CD4-positive, CD25-positive, alpha-beta regulatory T cell (primary cell): ENCODE measurements around the gene SMG9. TPM values are rescaled to one million over a fixed set of nuclear protein-coding genes. Genes with fewer than 3 reads are reported as not detected.

Experiments used
- ATAC-seq, 2 donors: fragments of 150-1000 bp; cut with Tn5 transposase; one replicate each; pipeline ENCODE4 v1.10.0; 2021; ENCODE audit warnings: low read depth in 2 of 2, moderate number of reproducible peaks in 2 of 2, moderate library complexity in 1 of 2
- DNase-seq, 3 donors: peaks; one replicate each; pipeline versions ENCODE4 v3.0.0 to v3.0.0-alpha.2; 2012 to 2022; ENCODE audit warnings: mixed read lengths in 1 of 3
- H3K27ac ChIP-seq: one replicate; pipeline ENCODE4 v1.7.0; 2013; ENCODE audit warnings: mild to moderate bottlenecking, low read length; ENCODE audit not compliant: insufficient read depth, poor library complexity, severe bottlenecking
- H3K27me3 ChIP-seq: one replicate; pipeline ENCODE4 v1.7.0; 2013; ENCODE audit warnings: low read length; ENCODE audit not compliant: control insufficient read depth, insufficient read depth
- H3K36me3 ChIP-seq: one replicate; pipeline ENCODE4 v1.7.0; 2013; ENCODE audit warnings: mild to moderate bottlenecking, low read length, moderate library complexity; ENCODE audit not compliant: control insufficient read depth, insufficient read depth
- H3K4me1 ChIP-seq: 2 replicates; pipeline ENCODE4 v1.7.0; 2013; ENCODE audit warnings: mild to moderate bottlenecking, low read length; ENCODE audit not compliant: insufficient read depth, control insufficient read depth, poor library complexity, severe bottlenecking
- H3K4me3 ChIP-seq: one replicate; pipeline ENCODE4 v1.7.0; 2013; ENCODE audit warnings: low read depth, mild to moderate bottlenecking, low read length, moderate library complexity
- H3K9me3 ChIP-seq, 2 experiments: 1 replicate in 1 of 2; 2 replicates in 1 of 2; pipeline ENCODE4 v1.7.0; 2013; ENCODE audit warnings: low read length in 2 of 2, mild to moderate bottlenecking in 1 of 2, moderate library complexity in 1 of 2; ENCODE audit not compliant: control insufficient read depth in 2 of 2
- H3K27ac Mint-ChIP-seq, 3 donors: one replicate each; pipeline ENCODE4 v1.8.0; 2020 to 2022; ENCODE audit warnings: mild to moderate bottlenecking in 3 of 3, mixed read lengths in 3 of 3, moderate library complexity in 2 of 3
- H3K27me3 Mint-ChIP-seq: one replicate; pipeline ENCODE4 v1.8.0; 2022; ENCODE audit warnings: mild to moderate bottlenecking, mixed read lengths
- H3K36me3 Mint-ChIP-seq: one replicate; pipeline ENCODE4 v1.8.0; 2020; ENCODE audit warnings: mixed read lengths
- H3K4me1 Mint-ChIP-seq, 4 donors: one replicate each; pipeline ENCODE4 v1.8.0; 2020 to 2022; ENCODE audit warnings: mixed read lengths in 4 of 4, mild to moderate bottlenecking in 1 of 4
- H3K4me3 Mint-ChIP-seq, 4 donors: one replicate each; pipeline ENCODE4 v1.8.0; 2020 to 2022; ENCODE audit warnings: mild to moderate bottlenecking in 4 of 4, mixed read lengths in 4 of 4, moderate library complexity in 3 of 4
- H3K9me3 Mint-ChIP-seq, 7 donors: one replicate each; pipeline ENCODE4 v1.8.0; 2020 to 2022; ENCODE audit warnings: mixed read lengths in 7 of 7, mild to moderate bottlenecking in 3 of 7, moderate library complexity in 2 of 7
- polyA plus RNA-seq, 4 donors: library from polyadenylated mRNA; unstranded; fragments of 300-500 nt; fragmentation: Illumina TruSeq; gene quantifications; one replicate each; pipeline ENCODE4 v1.2.3, GENCODE V29; 2021
- total RNA-seq: library from RNA; stranded (reverse); gene quantifications from one replicate; pipeline ENCODE4 v1.2.3, GENCODE V29; 2022

Gene SMG9
- total and polyA plus RNA-seq, 5 donors from 2014 or later: 3.4 to 40.7 (median 5.9) TPM

DNA sequence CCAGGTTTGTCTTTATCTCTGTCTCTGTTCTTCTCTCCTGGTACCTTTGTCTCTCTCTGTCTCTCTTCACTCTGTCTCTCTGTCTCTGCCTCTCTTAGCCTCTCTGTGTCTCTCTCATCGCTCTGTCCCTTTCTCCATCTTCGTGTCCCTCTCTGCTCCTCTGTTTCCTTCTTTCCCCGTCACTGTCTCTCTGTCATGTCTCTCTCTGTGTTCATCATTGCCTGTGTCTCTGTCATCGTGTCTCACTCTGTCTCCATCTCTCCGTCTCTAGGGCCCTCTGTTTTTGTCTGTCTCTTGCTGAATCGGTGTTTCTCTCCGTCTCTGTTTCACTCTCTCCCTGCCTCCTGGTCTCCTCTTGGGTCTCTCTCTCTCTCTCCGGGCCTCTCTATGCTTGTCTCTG, 28.9 kb upstream of the SMG9 start:
- H3K36me3 ChIP-seq: no peaks in the 10 kb centered on the region
- H3K4me3 Mint-ChIP-seq: peak overlapping the region; percentile 64 to 95 (median 84)
- H3K4me1 Mint-ChIP-seq: peaks cover 11 to 67% (median 40%) of the 10 kb centered on the region in 4 donors
- no peak for ATAC-seq
- H3K4me1 ChIP-seq: peaks cover 60% of the 10 kb centered on the region
- H3K36me3 Mint-ChIP-seq: no peaks in the 10 kb centered on the region
- H3K4me3 ChIP-seq: peak overlapping the region; percentile 57
- H3K9me3 ChIP-seq: no peaks in the 10 kb centered on the region
- H3K27me3 Mint-ChIP-seq: no peaks in the 10 kb centered on the region
- H3K27me3 ChIP-seq: no peaks in the 10 kb centered on the region
- H3K27ac Mint-ChIP-seq: peak overlapping the region; percentile 94 to 100 (median 97)
- DNase-seq: no peak
- peak overlapping the region; percentile 82 for H3K27ac ChIP-seq
- H3K9me3 Mint-ChIP-seq: no peaks in the 10 kb centered on the region

DNA sequence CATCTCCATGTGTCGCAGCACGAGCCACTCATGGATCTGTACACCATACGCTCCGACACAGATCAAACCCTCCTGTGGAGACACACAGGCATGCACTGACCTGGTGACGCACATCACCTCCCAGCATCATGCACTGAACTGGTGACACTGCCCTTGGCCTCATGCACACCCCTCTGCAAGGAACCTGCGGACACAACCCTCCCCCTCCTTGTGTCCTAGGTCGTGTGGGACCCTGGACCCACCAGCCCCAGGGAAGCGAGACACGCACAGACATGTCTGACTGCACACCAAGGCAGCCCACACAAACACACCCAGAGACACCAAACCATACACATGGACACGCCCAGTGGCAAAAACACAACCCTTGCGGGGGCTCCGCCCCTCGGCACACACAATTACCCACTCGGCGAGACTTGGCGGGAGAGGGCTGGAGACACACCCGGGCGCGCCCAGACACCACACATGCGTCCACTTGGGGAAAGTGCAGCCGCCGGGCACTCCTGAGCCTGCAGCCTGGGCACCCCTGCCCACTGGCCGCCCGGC, 28.0 kb upstream of the SMG9 start:
- peak in 2 of 3 donors; percentile 20 to 62 for DNase-seq
- Mint-ChIP-seq H3K27ac (peak overlapping the region in 2 of 3 donors; percentile 92 to 96), H3K27me3 (no peaks in the 10 kb centered on the region), H3K4me1 (peaks cover 17 to 75% (median 47%) of the 10 kb centered on the region in 4 donors), H3K36me3 (no peaks in the 10 kb centered on the region), H3K9me3 (no peaks in the 10 kb centered on the region), H3K4me3 (peak overlapping the region; percentile 88 to 98 (median 96))
- peak overlapping the region; percentile 75 for H3K4me3 ChIP-seq
- H3K9me3 ChIP-seq: no peaks in the 10 kb centered on the region
- no peaks in the 10 kb centered on the region for H3K27me3 ChIP-seq
- H3K4me1 ChIP-seq: peaks cover 68% of the 10 kb centered on the region
- no peaks in the 10 kb centered on the region for H3K36me3 ChIP-seq
- H3K27ac ChIP-seq: peak overlapping the region; percentile 82
- no peak for ATAC-seq

DNA sequence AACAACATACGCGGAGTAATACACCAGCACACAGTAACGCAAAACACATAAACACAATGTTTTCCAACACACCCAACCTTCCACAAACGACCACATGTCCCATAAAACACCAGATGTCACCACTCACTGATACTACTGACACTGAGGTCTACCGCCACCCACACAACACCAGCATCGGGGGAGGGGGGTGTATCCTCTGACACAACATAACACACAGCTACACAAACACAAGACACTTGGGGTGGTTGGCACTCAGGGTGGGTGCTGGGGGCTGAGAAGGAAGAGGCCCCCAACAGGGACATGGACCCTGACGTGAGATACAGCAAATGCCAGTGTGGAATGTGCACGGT, 27.5 kb upstream of the SMG9 start:
- Histone ChIP-seq H3K4me1 (peaks cover 72% of the 10 kb centered on the region), H3K27me3 (no peaks in the 10 kb centered on the region), H3K27ac (peak overlapping the region; percentile 77), H3K9me3 (no peaks in the 10 kb centered on the region), H3K36me3 (no peaks in the 10 kb centered on the region), H3K4me3 (peak overlapping the region; percentile 75)
- H3K9me3 Mint-ChIP-seq: no peaks in the 10 kb centered on the region
- H3K36me3 Mint-ChIP-seq: no peaks in the 10 kb centered on the region
- ATAC-seq (no peak), DNase-seq (no peak)
- H3K4me3 Mint-ChIP-seq: peak overlapping the region; percentile 88 to 98 (median 96)
- H3K27me3 Mint-ChIP-seq: no peaks in the 10 kb centered on the region
- H3K4me1 Mint-ChIP-seq: peaks cover 17 to 80% (median 50%) of the 10 kb centered on the region in 4 donors
- H3K27ac Mint-ChIP-seq: peak overlapping the region; percentile 85 to 96 (median 92)

DNA sequence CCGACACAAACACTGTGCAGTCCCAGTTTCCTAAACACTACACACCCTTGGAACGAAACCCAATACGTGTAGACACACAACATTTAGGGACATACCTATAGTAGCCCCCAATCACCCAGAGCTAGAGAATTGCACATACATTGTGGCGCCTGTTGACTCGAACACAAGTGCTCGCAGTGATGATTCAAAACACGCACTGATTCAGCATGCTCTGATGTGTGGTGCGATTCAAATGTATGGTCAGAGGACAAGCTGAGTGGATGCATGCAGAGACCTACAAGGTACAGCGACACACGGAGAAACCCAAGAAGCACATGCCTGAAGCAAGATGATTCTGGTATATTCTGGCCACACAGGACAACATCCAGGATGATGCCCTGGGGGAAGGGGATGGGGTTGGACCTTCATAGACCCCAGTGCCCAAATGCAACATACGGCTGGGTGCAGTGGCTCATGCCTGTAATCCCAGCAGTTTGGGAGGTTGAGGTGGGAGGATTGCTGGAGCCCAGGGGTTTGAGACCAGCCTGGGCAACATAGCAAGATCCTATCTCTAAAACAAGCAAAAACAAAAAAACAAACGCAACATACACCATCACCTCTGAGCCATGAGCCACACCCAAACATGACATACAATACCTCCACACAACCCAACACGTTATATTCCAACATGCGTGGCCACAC, 27.0 kb upstream of the SMG9 start:
- Mint-ChIP-seq H3K27ac (peak overlapping the region; percentile 89 to 96 (median 92)), H3K36me3 (no peaks in the 10 kb centered on the region), H3K4me3 (peak overlapping the region; percentile 88 to 98 (median 96)), H3K4me1 (peaks cover 17 to 85% (median 55%) of the 10 kb centered on the region in 4 donors), H3K9me3 (no peaks in the 10 kb centered on the region), H3K27me3 (no peaks in the 10 kb centered on the region)
- Histone ChIP-seq H3K27ac (peak overlapping the region; percentile 77), H3K9me3 (no peaks in the 10 kb centered on the region), H3K27me3 (no peaks in the 10 kb centered on the region), H3K36me3 (no peaks in the 10 kb centered on the region), H3K4me1 (peaks cover 77% of the 10 kb centered on the region), H3K4me3 (peak overlapping the region; percentile 75)
- ATAC-seq (no peak), DNase-seq (peak in 1 of 3 donors; percentile 47)

DNA sequence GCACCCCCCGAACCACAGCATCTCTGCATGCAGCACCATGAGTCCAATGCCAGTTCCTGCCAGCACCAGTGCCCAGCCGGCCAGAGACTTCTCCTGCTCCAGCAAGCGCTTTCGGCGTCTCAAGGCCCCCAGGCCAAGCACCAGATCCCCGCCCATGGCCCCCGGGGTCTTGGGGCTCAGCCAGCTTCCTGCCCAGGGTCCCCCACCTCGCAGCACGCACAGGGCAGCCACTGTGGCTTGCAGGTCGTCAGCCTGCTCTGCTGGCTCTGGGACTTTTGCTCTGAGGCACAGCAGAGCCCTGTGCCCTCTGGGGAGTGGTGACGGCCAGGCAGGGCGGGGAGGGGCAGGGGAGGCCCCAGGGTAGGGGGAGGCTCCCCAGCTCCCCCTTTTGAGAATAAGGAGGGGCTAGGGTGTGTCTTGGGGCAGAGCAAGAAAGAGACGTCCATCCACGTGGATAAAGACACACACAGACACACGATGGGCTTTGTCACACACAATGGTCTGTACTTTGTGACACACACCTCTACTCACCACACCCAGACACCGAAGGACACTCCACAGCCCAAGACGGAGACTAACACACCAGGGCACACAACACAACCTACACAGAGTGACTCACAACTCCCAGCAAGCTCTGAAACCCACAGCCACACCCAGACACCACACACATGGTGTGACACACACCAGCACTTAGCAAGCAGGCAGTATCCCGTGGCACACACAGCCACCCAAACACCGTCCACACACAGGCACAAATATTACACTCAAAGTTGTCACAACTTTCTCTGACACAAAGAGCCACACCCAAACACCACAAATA, 26.2 kb upstream of the SMG9 start, which contains the start of gene KCNN4:
Gene KCNN4, minus strand, starts transcription at position 268 of the 820 bp plus-strand sequence. Its CDS starts 112 bp downstream, at position 156.
- peaks cover 86% of the 10 kb centered on the region for H3K4me1 ChIP-seq
- no peaks in the 10 kb centered on the region for H3K9me3 Mint-ChIP-seq
- ATAC-seq (peak; percentile 59 to 67), DNase-seq (peak; percentile 48 to 84 (median 51))
- H3K9me3 ChIP-seq: no peaks in the 10 kb centered on the region
- peak within 1 kb of the TSS; percentile 82 for H3K4me3 ChIP-seq
- H3K36me3 Mint-ChIP-seq: no peaks in the 10 kb centered on the region
- no peaks in the 10 kb centered on the region for H3K27me3 ChIP-seq
- H3K27ac ChIP-seq: peak within 1 kb of the TSS; percentile 77
- no peaks in the 10 kb centered on the region for H3K27me3 Mint-ChIP-seq
- peaks cover 17 to 94% (median 59%) of the 10 kb centered on the region in 4 donors for H3K4me1 Mint-ChIP-seq
- no peaks in the 10 kb centered on the region for H3K36me3 ChIP-seq
- H3K4me3 Mint-ChIP-seq: peak within 1 kb of the TSS; percentile 88 to 98 (median 96)
- peak within 1 kb of the TSS; percentile 92 to 99 (median 96) for H3K27ac Mint-ChIP-seq

DNA sequence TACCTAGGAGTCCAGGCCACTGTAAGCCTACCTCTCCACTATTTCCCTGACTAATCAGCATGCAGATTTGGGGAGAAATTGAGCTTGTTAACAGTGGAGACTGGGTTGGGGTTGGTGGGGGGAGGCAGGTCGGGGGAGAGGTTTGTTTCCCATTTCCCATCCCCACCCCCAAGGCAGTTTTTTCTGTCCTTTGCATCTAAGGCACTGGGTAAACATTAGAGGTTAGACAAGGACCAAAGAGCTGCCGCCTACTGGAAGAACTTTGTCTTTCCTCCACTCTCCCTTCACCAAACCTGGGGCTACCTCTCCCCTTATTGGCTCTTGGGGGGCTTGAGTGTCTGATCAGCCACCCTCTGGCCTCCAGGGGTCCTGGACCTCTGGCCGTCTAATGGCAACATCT, 25.1 kb upstream of the SMG9 start:
- Mint-ChIP-seq H3K27me3 (no peaks in the 10 kb centered on the region), H3K9me3 (no peaks in the 10 kb centered on the region), H3K4me3 (peak overlapping the region; percentile 88 to 98 (median 96)), H3K27ac (peak overlapping the region; percentile 92 to 99 (median 94)), H3K4me1 (peaks cover 17 to 96% (median 60%) of the 10 kb centered on the region in 4 donors), H3K36me3 (peaks cover 5% of the 10 kb centered on the region)
- no peaks in the 10 kb centered on the region for H3K27me3 ChIP-seq
- peak in 1 of 3 donors; percentile 49 for DNase-seq
- H3K36me3 ChIP-seq: no peaks in the 10 kb centered on the region
- no peak for ATAC-seq
- no peaks in the 10 kb centered on the region for H3K9me3 ChIP-seq
- peaks cover 89% of the 10 kb centered on the region for H3K4me1 ChIP-seq
- H3K27ac ChIP-seq: peak overlapping the region; percentile 77
- H3K4me3 ChIP-seq: peak overlapping the region; percentile 82

DNA sequence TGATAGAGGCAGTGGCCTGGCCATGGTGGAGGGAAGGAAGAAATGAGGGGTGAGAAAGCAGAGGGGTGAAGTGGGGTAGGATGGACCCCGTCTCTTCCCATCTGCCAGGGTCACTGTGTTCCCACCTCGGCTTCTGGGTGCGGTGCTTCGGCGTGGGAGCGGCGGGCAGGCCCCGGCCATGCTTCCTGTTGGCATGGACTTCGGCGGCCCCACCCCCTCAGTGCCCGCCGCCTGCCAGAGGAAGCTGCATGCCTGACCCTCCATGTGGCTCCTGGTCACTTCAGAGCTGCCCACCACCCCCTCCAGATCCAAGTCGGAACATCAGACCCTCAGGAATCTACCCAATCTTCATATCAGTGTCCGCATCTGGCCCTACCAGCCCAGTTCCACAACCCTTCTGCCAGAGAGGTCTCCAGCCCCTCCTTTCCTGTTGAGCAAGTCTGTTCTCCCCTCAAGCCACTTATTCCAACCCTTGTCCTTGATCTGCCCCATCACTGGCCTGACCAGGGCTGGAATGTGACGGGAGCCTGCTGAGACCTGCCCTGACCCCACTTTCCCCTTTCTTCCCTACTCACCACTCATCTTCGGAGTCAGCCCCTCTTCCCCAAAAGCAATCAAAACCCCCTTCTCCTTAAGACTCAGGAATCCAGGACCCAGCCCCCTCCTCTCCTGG, 24.5 kb upstream of the SMG9 start:
- Histone ChIP-seq H3K4me3 (peak overlapping the region; percentile 82), H3K36me3 (peaks cover 2% of the 10 kb centered on the region), H3K27ac (peak overlapping the region; percentile 77), H3K9me3 (no peaks in the 10 kb centered on the region), H3K4me1 (peaks cover 84% of the 10 kb centered on the region), H3K27me3 (no peaks in the 10 kb centered on the region)
- DNase-seq (no peak), ATAC-seq (no peak)
- Mint-ChIP-seq H3K36me3 (peaks cover 5% of the 10 kb centered on the region), H3K9me3 (no peaks in the 10 kb centered on the region), H3K27ac (peak overlapping the region; percentile 92 to 99 (median 94)), H3K4me1 (peaks cover 15 to 93% (median 58%) of the 10 kb centered on the region in 4 donors), H3K4me3 (peak overlapping the region; percentile 88 to 98 (median 96)), H3K27me3 (no peaks in the 10 kb centered on the region)
